Neuron (in vitro differentiated cells): ENCODE results near the gene DENND2D.
"Not testable (repeated sequence)": the region's sequence is repeated elsewhere in the genome, so short reads cannot be mapped to it uniquely, and the experiment has no call there.

Source experiments
- H2AFZ ChIP-seq: one replicate; pipeline ENCODE4 v1.6.1; 2013; ENCODE audit warnings: low read depth, mild to moderate bottlenecking, inconsistent platforms, low read length, moderate library complexity
- H3K27me3 ChIP-seq: one replicate; pipeline ENCODE4 v1.6.1; 2013; ENCODE audit warnings: low read length; ENCODE audit not compliant: insufficient read depth
- H3K36me3 ChIP-seq: one replicate; pipeline ENCODE4 v1.6.1; 2013; ENCODE audit warnings: low read length; ENCODE audit not compliant: insufficient read depth
- H3K4me1 ChIP-seq: one replicate; pipeline ENCODE4 v1.6.1; 2013; ENCODE audit warnings: low read length; ENCODE audit not compliant: insufficient read depth
- H3K4me3 ChIP-seq: 2 replicates; pipeline ENCODE4 v1.5.1; 2013; ENCODE audit warnings: mild to moderate bottlenecking, low read length, moderate library complexity
- H3K9me3 ChIP-seq: one replicate; pipeline ENCODE4 v1.6.1; 2013; ENCODE audit warnings: low read length

The DENND2D gene

GRCh38 chr1:111217183-111217910 is 16.9 kb upstream of the DENND2D start:
- Histone ChIP-seq H3K4me3 (no peak overlapping the region), H3K9me3 (no peaks in the 10 kb centered on the region), H3K36me3 (no peaks in the 10 kb centered on the region), H3K27me3 (no peaks in the 10 kb centered on the region), H3K4me1 (peaks cover 13% of the 10 kb centered on the region), H2AFZ (no peak overlapping the region)

GRCh38 chr1:111216751-111217150 is 16.3 kb upstream of the DENND2D start:
- no peaks in the 10 kb centered on the region for H3K27me3 ChIP-seq
- no peak overlapping the region for H3K4me3 ChIP-seq

GRCh38 chr1:111215285-111215684 is 14.8 kb upstream of the DENND2D start:
- H3K36me3 ChIP-seq, H3K9me3 ChIP-seq, H2AFZ ChIP-seq, H3K4me3 ChIP-seq, H3K27me3 ChIP-seq: not testable (repeated sequence)
- peaks cover 13% of the 10 kb centered on the region for H3K4me1 ChIP-seq

More at GRCh38 chr1:111216751-111217150, 16.3 kb upstream of the DENND2D start:
- H3K4me1 ChIP-seq, result peaks cover 13% of the 10 kb centered on the region
- no peaks in the 10 kb centered on the region for H3K36me3 ChIP-seq
- no peak overlapping the region for H2AFZ ChIP-seq
- H3K9me3 ChIP-seq, result no peaks in the 10 kb centered on the region

GRCh38 chr1:111214884-111215283 is 14.4 kb upstream of the DENND2D start:
- peaks cover 9% of the 10 kb centered on the region for H3K4me1 ChIP-seq
- H3K4me3 ChIP-seq, result no peak overlapping the region
- H3K36me3 ChIP-seq, result no peaks in the 10 kb centered on the region
- H3K9me3 ChIP-seq, result no peaks in the 10 kb centered on the region
- no peaks in the 10 kb centered on the region for H3K27me3 ChIP-seq
- no peak overlapping the region for H2AFZ ChIP-seq

GRCh38 chr1:111214074-111214801 is 13.8 kb upstream of the DENND2D start:
- H3K4me3 ChIP-seq, result no peak overlapping the region
- no peaks in the 10 kb centered on the region for H3K36me3 ChIP-seq
- H3K4me1 ChIP-seq, result peaks cover 3% of the 10 kb centered on the region
- H3K9me3 ChIP-seq, result no peaks in the 10 kb centered on the region
- H3K27me3 ChIP-seq, result no peaks in the 10 kb centered on the region
- H2AFZ ChIP-seq, result no peak overlapping the region

- Histone ChIP-seq H3K4me1 (no peaks in the 10 kb centered on the region), H2AFZ (no peak overlapping the region), H3K9me3 (no peaks in the 10 kb centered on the region), H3K36me3 (no peaks in the 10 kb centered on the region), H3K27me3 (no peaks in the 10 kb centered on the region), H3K4me3 (no peak overlapping the region)
Measured at GRCh38 chr1:111213412-111213811, 13.0 kb upstream of the DENND2D start.

- no peak overlapping the region for H3K4me3 ChIP-seq
- H3K4me1 ChIP-seq, result no peaks in the 10 kb centered on the region
- no peaks in the 10 kb centered on the region for H3K9me3 ChIP-seq
- no peaks in the 10 kb centered on the region for H3K36me3 ChIP-seq
- H2AFZ ChIP-seq, result no peak overlapping the region
- H3K27me3 ChIP-seq, result no peaks in the 10 kb centered on the region
Measured at GRCh38 chr1:111212634-111213335, 12.3 kb upstream of the DENND2D start.

GRCh38 chr1:111211921-111212320 is 11.5 kb upstream of the DENND2D start:
- H3K36me3 ChIP-seq, result no peaks in the 10 kb centered on the region
- no peaks in the 10 kb centered on the region for H3K4me1 ChIP-seq
- no peak overlapping the region for H2AFZ ChIP-seq
- no peaks in the 10 kb centered on the region for H3K27me3 ChIP-seq
- H3K4me3 ChIP-seq, result no peak overlapping the region
- H3K9me3 ChIP-seq, result no peaks in the 10 kb centered on the region

- Histone ChIP-seq H3K4me1 (no peaks in the 10 kb centered on the region), H3K4me3 (no peak overlapping the region), H3K36me3 (no peaks in the 10 kb centered on the region), H2AFZ (no peak overlapping the region), H3K9me3 (no peaks in the 10 kb centered on the region), H3K27me3 (no peaks in the 10 kb centered on the region)
Measured at GRCh38 chr1:111209622-111210021, 9.2 kb upstream of the DENND2D start.

GRCh38 chr1:111208921-111209320 is 8.5 kb upstream of the DENND2D start:
- Histone ChIP-seq H2AFZ (no peak overlapping the region), H3K4me3 (no peak overlapping the region), H3K36me3 (no peaks in the 10 kb centered on the region), H3K9me3 (no peaks in the 10 kb centered on the region), H3K27me3 (no peaks in the 10 kb centered on the region), H3K4me1 (no peaks in the 10 kb centered on the region)

- Histone ChIP-seq H3K27me3 (no peaks in the 10 kb centered on the region), H3K4me1 (no peaks in the 10 kb centered on the region), H2AFZ (no peak overlapping the region), H3K36me3 (no peaks in the 10 kb centered on the region), H3K9me3 (no peaks in the 10 kb centered on the region), H3K4me3 (no peak overlapping the region)
Measured at GRCh38 chr1:111205714-111206050, 5.2 kb upstream of the DENND2D start.

- no peaks in the 10 kb centered on the region for H3K9me3 ChIP-seq
- no peak overlapping the region for H2AFZ ChIP-seq
- no peak overlapping the region for H3K4me3 ChIP-seq
- no peaks in the 10 kb centered on the region for H3K36me3 ChIP-seq
- no peaks in the 10 kb centered on the region for H3K4me1 ChIP-seq
- no peaks in the 10 kb centered on the region for H3K27me3 ChIP-seq
Measured at GRCh38 chr1:111204983-111205713, 4.7 kb upstream of the DENND2D start.
